Measurements from ENCODE around the gene GLRX5. TPM values are rescaled to one million over a fixed set of nuclear protein-coding genes. Genes with fewer than 3 reads are reported as not detected.
A peak's percentile ranks its signal among the peaks of the same experiment; 100 is the strongest.

Gene GLRX5
- 56.9 and 60.8 TPM in 2 replicates for total RNA-seq (2014; rRNA removed; shearing (Covaris generic))

DNA sequence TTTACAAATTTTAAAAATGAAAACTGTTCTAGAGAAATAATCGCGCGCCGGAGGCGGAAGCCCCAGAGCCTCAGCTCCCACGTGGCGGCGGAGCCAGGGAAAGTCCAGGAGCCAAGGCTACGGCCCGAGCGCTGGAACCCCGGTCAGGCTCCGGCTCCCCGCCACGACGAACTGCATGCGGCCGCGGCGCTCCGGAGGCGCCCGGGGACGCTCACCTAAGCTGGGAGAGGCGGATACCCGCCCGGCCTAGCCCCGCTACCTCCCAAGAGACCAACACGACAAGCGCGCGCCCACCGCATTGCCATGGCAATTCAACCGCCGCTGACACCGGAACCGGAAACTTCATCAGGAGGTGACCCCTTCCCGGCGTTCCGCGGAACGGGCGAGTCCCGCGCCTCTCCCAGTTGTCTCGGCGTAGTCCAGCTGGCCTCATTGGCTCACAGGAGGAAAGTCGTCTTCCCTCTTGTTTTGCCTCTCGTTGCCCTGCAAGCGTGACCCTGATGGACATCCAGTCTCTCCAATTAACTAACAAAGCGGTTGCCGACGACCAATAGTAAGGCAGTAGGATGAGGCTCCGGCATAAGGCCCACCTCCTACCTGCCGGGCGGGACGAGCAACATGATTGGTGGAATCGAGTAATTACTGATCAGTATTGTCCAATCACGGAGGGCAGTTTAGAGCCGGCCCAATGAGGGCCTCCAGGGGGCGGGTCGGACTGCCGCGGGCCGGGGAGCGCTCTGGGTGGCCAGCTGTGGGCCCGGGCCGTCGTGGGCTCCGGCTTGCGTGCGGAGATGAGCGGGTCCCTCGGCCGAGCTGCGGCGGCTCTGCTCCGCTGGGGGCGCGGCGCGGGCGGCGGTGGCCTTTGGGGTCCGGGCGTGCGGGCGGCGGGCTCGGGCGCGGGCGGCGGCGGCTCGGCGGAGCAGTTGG is at the start of gene GLRX5:
TSS of gene GLRX5 (plus strand) at position 752 of the 927 bp plus-strand sequence. CDS start at position 792, 40 bp downstream.
- DNase-seq (ENCODE audit: low spot score): peak; percentile 96

DNA sequence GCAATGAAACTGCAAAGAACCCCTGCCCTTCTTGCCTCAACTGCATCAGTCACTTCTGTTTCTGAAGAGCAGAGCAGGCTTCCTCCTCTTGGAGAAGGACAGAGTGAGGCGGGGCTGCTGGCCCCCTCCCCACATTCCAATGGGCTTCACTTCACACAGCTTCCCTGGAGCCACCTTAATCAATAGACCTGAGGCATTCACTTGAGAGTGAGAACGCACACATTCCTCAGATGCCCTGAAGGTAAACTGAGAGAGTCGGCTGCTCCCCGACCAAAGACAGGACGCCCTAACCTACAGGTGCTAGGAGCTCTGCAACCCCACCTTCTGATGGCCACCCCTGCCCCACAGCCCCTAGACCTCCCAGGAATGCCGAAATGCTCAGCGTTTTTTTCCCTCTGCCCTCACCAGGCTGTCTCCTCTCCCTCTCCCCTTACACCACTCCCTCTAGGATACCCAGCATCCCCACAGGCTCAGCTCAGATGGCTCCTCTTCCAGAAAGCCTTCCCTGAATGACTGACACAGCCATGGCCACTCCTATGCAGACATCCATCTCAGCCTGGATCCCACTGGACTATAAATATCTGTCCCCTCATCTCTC is 49.5 kb upstream of the GLRX5 start:
- DNase-seq (ENCODE audit: low spot score): no peak

DNA sequence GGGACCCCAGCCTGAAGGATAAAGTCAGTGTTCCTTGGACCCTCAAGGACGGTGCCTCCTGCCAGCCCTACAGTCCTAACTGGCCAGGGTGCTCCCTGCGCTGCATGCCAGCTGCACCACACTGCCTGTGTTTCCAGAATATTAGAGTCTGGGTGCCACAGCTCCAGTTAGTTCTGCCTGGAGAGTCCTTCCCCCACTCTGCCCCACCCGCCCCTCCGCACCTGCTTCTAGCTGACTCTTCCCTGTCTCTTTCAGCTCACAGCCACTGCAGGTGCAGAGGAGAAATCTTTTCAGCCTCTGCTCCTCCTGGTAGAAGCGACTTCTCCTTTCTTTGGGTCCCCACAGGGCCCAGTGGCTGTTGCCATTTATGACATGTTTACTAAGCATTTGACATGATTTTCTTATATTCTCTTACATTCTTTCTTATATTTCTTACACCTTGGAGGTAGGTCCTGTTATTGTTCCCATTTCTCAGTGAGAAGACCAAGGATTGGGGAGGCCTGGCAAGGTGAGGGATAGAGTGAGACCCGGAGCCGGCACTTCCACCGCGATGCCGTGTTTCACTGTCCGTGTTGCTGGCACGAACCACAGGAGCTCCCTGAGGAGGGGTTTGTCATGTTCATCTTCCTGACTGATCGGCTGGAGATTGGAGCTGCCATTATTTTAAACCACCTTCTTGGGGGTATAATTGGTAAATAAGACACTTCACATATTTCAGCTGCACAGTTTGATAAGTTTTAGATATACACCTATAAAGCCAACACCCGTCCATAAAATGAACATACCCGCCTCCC is 47.8 kb upstream of the GLRX5 start:
- no peak for DNase-seq (ENCODE audit: low spot score)

DNA sequence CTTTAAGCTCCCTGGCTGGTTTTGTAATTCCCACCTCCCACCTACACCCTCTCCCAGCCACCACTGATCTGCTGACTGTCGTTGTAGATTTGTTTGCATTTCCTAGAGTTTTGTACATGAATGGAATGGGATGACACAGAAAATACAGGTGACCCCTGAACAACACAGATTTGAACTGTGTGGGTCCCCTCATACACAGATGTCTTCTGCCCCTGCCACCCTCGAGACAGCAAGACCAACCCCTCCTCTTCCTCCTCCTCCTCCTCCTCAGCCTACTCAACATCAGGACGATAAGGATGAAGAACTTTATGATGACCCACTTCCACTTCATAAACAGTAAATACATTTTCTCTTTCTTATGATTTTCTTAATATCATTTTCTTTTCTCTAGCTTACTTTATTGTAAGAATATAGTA is 47.2 kb upstream of the GLRX5 start:
- DNase-seq (ENCODE audit: low spot score): no peak

DNA sequence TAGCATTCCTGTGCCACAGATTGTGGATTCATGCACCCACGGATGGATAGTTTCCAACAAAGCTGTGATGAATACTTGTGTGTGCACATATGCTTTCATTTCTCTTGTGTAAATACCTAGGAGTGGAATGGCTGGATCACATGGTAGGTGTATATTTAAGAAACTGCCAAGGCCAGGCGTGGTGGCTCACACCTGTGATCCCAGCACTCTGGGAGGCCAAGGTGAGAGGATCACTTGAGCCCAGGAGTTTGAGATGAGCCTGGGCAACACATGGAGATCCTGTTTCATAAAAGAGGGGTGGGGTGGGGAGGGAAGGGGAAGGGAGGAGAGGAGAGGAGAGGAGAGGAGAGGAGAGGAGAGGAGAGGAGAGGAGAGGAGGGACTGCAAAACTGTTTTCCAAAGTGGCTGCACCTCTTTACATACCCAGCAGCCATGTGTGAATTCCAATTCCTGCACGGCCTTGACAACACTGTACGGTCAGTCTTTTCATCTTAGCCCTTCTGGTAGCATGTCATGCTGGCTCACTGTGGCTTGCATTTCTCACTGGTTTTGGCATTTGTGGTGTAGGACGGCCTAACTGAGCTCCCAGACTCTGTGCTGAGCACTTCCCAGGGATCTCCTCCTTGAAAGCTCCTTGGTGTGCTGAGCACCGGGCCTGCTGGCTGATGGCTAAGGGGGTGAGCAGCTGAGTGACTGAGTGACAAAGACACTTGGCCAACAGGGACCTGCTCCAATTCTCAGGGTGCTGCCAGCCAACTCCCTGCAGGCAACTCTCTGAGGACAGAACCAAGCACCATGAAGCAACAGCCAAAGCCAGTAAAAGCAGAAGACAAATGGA is 46.3 kb upstream of the GLRX5 start:
- DNase-seq (ENCODE audit: low spot score): no peak

DNA sequence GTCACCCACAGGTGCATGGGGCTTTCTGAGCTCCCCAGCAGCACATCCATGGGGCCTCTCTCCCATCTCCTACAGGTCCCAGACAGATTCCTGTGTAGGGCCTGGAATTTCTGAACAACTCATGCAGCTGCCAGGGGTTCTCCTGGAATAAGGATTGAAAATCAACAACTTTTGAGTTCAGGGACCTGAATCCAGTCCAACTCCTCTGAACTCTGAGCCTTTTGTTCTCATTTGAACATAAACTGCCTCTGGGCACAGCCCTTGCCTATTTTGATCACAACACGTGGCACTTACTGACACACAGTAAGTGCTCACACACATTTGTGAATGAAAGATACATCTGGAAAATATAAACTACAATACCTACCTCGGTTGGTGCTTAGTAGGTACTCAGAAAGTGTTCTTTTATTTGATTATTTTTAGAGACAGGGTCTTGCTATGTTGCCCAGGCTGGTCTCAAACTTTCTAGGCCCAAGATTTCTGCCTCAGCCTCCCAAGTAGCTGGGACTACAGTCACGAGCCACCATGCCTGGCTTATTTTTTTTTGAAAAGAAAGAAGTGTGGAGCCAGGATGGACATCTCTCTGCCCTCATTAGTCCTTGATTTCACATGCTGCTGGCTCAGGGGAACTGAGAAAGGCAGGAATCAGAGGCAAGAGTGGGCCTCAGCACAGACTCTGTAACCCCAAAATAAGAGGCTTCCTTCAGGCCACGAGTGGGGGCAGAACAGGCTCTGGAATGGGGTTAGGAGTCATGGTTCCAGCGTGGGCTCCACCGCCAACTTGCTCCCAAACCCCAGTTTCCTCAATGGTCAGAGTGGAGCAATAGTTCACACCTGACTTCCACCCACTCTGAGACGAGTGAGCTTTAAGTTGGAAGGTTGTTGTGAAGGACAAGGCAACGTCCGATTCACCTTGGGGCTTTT is 45.4 kb upstream of the GLRX5 start:
- no peak for DNase-seq (ENCODE audit: low spot score)

DNA sequence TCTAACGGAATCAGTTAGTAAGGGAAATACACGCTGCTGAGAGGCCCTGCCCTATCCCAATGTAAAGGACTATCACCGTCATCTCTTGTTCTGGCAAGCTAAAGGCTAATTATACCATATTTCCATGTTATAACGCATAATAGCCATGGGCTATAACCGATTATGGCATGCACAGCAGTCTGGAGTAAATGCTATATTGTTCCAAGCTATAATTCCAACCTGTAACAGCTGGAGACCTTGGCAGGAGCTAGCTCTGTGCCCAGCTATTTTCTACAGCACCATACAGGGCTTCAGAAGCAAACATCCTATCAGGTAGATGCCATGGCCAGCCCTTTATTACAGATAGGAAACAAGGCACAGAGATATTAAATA is 44.7 kb upstream of the GLRX5 start:
- no peak for DNase-seq (ENCODE audit: low spot score)

DNA sequence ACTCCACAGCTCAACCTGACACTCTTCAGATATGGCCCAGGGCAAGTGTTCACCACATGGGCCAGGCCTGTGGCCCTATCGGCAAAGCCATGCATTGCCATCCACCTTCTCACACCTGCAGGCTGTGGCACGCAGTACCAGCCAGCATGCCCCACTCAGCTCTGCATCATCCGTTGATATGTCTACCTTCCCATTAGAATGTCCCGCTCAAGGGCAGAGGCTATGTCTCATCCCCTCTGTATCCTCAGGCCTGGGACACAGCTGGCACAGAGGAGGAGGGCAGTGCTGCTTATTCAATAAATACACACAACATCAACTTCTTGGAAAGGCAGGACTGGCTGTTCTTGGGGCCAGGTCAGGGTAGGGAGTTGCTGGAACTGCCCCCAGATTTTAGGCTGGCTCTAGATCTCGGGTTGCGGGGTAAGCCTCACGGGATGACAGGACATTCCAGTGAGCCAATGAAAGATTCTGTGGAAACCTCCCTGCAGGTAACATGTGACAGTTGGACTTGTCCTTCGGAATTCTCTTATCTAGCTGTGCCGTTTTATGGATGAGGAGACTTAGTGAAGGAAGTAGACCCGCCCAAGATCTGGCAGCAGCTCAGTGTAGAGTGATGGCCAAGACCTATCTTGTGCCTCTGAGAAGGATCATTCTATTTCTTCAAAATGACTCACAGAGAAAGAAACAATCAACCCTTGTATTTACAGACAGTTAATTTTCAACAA is 44.0 kb upstream of the GLRX5 start:
- DNase-seq (ENCODE audit: low spot score): peak; percentile 15

DNA sequence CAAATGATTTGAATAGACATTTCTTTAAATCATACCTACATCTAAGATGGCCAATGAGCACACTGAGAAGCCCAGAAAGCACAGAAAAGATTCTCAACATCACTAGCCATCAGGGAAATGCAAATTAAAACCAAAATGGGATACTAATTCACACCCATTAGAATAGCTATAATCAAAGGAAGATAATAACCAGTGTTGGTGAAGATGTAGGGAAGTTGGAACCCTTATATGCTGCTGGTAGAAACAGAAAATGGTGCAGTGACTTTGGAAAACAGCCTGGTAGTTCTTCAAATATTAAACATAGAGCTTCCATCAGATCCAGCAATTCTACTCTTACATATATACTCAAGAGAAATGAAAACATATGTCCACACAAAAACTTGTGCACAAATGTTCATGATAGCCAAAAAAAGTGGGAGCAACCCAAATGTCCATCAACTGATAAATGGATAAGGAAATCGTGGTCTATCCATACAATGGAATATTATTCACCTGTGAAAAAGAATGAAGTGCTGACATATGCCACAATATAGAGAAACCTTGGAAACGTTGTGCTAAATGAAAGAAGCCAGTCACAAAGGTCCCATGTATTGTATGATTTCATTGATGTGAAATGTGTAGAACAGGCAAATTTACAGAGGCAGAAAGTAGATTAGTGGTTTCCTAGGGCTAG is 42.8 kb upstream of the GLRX5 start:
- no peak for DNase-seq (ENCODE audit: low spot score)

DNA sequence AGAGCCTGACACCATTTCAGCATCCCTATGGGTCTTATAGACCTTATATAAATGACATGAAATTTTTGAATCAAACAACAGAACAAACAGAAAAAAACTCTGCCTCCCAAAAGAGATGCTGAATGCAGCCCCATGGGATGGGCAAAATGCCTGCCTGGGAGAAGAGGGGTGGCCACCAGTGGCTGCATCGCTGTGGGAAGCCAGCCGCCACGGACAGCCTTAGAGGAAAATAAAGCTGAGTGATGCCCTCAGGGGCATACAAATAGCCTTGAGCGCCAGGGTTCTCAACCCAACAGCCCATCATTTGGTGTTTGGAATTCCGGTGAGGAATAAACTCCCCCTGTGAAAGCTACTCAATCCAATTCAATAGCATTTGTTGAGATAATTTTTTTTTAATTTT is 41.3 kb upstream of the GLRX5 start:
- DNase-seq (ENCODE audit: low spot score): no peak

DNA sequence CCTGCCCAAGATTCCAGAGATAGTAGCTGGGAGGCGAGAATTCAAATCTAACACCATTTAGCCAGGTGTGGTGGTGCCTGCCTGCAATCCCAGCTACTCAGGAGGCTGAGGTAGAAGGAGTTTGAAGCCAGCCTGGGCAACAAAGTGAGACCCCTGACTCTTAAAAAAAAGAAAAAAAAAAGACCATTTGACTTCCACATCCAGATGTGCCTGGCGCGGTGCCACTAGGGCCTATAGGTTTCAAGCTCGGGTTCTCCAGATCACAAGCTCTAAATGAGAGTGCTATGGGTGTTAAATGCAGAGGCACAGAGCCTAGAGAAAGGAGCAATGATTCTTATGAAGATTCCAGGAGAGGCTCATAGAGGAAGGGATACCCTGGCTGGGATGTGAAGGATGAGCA is 40.9 kb upstream of the GLRX5 start:
- no peak for DNase-seq (ENCODE audit: low spot score)

DNA sequence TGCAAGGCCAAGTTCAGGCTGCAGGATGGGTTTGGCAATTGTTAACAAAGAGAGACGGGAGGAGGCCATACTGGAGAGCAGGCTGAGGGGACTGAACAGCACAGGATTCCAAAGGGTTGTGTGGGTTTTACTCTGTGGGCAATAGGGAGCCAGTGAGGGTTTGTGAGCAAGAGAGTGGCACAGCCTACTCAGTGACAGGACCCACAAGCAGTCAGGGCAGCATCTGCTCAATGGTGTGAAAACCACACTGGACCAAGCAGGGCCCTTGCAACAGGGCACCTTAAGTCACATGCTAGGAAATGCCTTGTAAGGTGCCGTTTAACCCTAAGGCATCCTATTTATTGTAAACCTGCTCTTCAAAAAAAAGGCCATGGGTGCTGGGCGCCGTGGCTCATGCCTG is 40.4 kb upstream of the GLRX5 start:
- no peak for DNase-seq (ENCODE audit: low spot score)

DNA sequence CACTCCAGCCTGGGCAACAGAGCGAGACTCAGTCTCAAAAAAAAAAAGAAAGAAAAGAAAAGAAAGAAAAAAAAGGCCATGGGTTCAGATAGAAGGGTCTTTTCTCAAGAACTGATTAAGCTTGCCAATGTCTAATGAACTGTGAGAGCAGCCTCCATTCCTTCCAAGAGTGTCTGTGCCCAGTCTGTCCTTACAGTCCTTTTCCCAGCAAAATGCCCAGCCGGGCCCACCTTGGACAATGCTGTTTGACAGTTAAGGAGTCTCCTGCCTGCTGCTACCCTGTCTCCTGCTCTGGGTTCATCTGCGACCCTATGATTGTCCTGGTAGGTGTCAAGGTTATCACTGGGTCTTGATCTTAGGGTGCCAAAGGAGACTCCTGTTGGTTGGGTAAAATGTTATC is 39.8 kb upstream of the GLRX5 start:
- no peak for DNase-seq (ENCODE audit: low spot score)

DNA sequence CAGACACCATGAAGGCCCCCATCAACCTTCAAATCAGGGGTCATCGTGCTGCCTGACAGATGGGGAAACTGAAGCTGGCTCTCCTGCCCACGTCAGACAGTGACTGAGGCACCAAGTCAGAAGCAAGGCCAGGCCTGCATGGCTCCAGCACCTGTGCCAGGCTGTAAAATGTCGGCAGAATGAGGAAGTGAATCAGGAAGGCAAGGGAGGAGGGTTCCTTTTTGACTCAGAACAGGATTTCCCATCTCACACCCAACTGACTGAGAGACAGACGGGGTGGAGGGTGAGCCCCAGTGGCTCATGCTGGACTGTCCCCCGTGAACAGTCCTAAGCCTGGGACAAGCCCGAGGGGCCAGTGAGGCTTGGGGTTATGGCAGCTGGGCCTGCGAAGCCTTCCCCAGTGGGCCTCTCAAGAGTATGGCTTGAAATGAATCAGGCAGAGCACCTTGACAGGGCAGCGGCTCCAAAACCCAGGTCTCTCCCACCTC is 39.3 kb upstream of the GLRX5 start:
- no peak for DNase-seq (ENCODE audit: low spot score)

DNA sequence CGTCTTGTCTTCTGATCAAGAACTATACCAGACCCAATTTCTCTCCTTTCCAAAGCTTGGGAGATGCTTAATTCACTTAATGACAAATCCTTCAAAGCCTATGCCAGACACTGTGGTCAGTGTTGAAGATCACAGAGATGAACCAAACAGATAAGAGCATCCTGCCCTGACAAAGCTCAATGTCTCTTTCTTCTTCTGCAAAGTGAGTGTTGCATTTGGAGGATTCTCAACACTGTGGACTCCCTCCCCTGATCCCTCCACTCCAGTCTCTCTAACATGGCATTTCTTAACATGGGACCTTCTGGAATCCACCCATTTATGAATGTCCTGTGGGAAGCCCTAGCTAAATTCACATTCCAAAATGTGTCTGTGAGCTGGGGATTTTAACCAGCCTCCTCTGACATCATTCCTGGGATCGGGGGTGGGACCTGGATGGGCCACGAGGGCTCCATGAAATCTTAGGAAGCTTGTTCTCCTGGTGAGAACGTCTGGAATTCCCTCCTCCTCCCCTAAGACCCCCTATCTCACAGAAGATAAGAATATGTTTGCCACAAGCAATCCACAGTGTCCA is 38.7 kb upstream of the GLRX5 start:
- DNase-seq (ENCODE audit: low spot score): no peak

DNA sequence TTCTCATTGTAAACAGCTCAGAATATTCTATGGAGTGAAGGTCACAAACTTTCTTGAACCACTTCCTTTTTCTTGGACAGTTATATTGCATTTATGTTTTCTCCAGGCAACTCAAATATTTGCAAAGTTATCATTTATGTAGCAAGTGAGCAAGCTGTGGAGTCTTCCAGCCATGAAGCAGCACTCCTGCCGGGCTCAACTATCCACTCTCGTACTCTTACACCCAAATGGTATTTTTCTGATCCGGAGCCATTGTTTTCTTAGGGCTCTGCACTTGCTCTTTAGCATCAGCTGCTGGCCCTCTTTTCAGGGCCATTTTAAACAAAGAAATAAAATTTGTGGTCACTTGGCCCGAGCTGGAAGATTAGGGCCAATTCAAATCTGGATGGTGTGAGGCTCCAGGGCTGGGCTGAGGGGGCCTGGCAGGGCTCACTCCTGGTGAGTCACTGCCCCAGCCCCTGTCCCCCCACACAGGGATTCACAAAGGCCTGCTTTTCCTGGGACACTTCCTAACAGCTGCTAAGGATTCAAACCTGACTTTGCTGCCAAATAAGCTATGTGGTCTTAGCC is 38.1 kb upstream of the GLRX5 start:
- no peak for DNase-seq (ENCODE audit: low spot score)

DNA sequence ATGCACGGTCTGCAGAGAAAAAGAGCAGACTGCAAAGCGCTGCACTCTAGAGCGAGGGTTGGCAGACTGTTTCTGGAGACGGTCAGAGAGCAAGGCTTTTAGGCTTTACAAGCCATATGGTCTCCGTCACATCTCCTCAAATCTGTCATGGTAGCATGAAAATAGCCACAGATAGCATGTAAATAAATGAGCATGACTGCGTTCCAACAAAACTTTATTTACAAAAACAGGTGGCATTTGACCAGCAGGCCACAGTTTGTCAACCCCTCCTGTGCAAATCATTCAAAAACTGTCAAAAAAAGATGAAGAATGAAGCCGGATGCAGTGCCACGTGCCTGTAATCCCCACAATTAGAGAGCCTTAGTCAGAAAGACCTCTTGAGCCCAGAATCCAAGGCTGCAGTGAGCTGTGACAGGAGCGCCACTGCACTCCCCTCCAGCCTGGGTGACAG is 37.3 kb upstream of the GLRX5 start:
- no peak for DNase-seq (ENCODE audit: low spot score)
